ENCODE measurements around the gene PRDM7.
"Not testable (repeated sequence)": the region's sequence is repeated elsewhere in the genome, so short reads cannot be mapped to it uniquely, and the experiment has no call there.

Gene PRDM7

DNA sequence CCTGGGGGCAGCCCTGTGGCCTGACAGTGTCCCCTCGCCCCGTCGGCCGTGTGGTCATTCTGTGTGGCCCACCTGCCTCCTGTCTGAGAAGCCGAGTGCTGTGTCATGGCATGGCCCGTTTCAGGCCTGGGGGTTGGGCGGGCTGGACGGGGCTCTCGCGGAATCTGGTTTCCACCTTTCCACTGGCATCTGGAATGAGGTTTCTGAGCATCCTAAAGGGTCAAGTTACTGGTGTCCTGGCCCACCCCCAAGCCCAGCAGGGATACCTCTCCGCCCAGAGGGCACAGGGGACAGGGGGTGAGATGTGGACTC, 65.7 kb downstream of the PRDM7 start:
- no peak for DNase-seq

DNA sequence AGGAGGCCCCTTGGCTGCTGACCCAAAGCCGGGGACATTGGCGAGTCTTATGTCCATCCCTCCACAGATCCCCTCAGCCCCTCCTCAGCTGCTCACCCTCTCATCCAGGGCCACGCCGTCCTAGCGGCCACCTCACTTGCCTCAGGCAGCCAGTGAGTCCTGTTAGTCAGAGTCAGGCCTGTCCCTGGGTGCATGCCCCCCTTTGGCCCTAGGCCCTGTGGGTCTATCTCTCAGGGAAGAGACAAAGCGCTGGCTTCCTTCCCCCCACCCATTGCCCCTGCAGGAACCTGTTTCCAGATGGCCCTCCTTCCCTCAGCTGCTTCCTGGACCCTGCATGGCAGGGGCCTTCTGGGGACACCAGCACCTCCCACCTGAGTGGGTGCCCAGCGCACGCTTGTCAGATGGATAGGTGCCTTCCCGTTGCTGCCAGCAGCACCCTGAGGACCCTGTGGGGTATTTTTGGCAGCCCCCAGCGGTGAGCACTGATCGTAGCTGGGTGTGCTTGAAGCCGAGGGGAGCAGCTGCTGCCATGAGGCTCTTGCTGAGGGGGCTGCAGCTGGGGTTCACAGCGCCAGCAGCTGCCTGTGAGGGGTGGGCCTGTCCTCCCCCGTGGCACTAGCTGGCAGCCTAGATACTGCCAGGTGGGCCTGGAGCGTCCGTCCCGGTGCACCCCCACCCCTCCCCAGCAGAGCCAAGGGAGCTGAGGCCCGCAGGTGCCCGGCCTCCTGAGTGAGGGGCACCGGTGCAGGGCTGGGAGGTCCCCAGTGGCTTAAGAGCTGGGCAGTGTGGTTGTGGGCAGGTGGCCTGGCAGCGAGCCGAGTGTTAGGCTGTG, 66.2 kb downstream of the PRDM7 start:
- no peak for DNase-seq

DNA sequence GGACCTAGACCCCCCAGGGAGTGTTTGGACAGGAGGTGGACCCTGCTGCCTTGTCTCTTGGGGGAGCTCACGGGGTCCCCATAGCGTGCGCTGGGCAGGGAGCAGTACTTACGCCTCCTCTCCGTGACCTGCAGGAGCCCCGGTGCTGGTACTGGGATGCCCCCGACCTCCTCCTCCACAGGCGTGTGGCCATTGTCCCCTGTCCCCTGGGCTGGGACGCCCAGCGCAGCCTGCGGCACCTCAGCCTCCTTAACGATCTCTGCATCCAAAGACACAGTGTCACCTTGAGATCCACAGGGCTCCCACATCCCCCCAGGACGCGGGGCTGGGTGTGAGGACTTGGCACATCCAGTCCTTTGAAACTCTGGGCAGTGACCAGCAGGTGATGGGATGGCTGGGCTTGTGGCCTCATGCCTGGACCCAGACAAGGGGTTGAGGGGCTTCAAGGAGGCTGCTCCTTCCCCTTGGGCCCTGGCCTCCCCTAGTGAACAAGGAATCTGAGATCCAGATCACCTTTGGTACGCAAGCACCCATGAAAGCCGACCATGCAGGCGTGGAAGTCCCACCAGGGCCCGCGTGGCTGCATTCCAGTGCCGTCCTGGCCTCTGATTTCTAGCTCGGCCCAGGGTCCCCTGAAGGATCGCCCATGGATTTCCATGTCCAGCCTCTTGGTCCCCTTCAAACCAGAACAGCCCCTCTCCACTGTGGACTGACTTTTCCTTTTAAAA, 67.8 kb downstream of the PRDM7 start:
- no peak for DNase-seq

DNA sequence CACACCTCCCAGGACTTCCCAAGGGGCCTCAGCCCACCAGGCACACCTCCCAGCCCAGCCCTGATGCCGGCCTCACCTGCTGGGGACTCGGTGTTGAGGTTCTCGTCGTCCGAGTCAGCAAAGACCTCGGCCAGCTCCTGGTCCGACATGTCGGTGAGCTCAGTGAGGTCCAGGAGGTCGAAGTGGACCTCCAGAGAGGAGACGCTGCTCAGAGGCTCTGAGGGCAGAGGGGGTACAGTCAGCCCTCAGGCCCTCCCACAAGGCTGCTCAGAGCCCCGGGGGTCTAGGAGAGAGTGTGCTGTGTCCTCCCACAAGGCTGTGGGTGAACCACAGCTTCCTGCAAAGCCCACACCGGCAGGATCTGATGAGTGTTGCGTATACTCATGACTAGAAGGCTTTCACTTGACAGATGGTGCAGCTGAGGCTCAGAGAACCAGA, 68.4 kb downstream of the PRDM7 start:
- DNase-seq: peak; percentile 59

- DNase-seq: not testable (repeated sequence)
Observed at GRCh38 chr16:90007635-90008234, 69.4 kb downstream of the PRDM7 start.

GRCh38 chr16:90007015-90007414, 70.1 kb downstream of the PRDM7 start:
- DNase-seq: no peak
